ENCODE data around the gene HCN2.
"Not testable (repeated sequence)": the region's sequence is repeated elsewhere in the genome, so short reads cannot be mapped to it uniquely, and the experiment has no call there.

- not testable (repeated sequence) for TF ChIP-seq EZH2 (IDR thresholded peaks at IDR 0.05; ENCODE audit: low read length, unreplicated experiment); CTCF (conservative IDR thresholded peaks at IDR 0.05; ENCODE audit: low read depth, low read length); EZH2phosphoT487 (IDR thresholded peaks at IDR 0.05; ENCODE audit: borderline replicate concordance, low read length)
Measured at GRCh38 chr19:603302-603639, 13.6 kb downstream of the HCN2 start.
